ENCODE results near the gene FKBP2.

The FKBP2 gene

GRCh38 chr11:64291262-64291751, 50.4 kb downstream of the FKBP2 start, which contains the start of gene KCNK4:
KCNK4 (plus strand) TSS chr11:64291302; CDS start chr11:64293019, 1,717 bp downstream.
- Histone ChIP-seq H3K9me3 (ENCODE audit: control insufficient read depth in 1 of 2, low read length in 2 of 2) (no peaks in the 10 kb centered on the region), H3K27me3 (ENCODE audit: control insufficient read depth in 1 of 2, insufficient read depth in 2 of 2, low read length in 2 of 2) (peaks cover 39 to 52% of the 10 kb centered on the region in 2 donors), H3K4me1 (ENCODE audit: control insufficient read depth in 1 of 2, insufficient read depth in 2 of 2, low read length in 2 of 2) (peaks cover 6 to 8% of the 10 kb centered on the region in 2 donors), H3K36me3 (ENCODE audit: control insufficient read depth in 1 of 2, insufficient read depth in 2 of 2, low read length in 2 of 2) (no peaks in the 10 kb centered on the region), H3K9ac (ENCODE audit: low read depth in 1 of 2, low read length in 2 of 2) (no peak within 1 kb of the TSS), H3K4me3 (ENCODE audit: low read depth in 1 of 2, low read length in 2 of 2) (no peak within 1 kb of the TSS), H3K27ac (ENCODE audit: low read depth, low read length) (no peak within 1 kb of the TSS)

GRCh38 chr11:64291752-64292459, 51.0 kb downstream of the FKBP2 start:
- H3K4me1 ChIP-seq (ENCODE audit: control insufficient read depth in 1 of 2, insufficient read depth in 2 of 2, low read length in 2 of 2) = peaks cover 0 to 5% of the 10 kb centered on the region in 2 donors
- no peaks in the 10 kb centered on the region for H3K9me3 ChIP-seq (ENCODE audit: control insufficient read depth in 1 of 2, low read length in 2 of 2)
- H3K4me3 ChIP-seq (ENCODE audit: low read depth in 1 of 2, low read length in 2 of 2) = no peak overlapping the region
- H3K36me3 ChIP-seq (ENCODE audit: control insufficient read depth in 1 of 2, insufficient read depth in 2 of 2, low read length in 2 of 2) = no peaks in the 10 kb centered on the region
- H3K27ac ChIP-seq (ENCODE audit: low read depth, low read length) = no peak overlapping the region
- peaks cover 42 to 58% of the 10 kb centered on the region in 2 donors for H3K27me3 ChIP-seq (ENCODE audit: control insufficient read depth in 1 of 2, insufficient read depth in 2 of 2, low read length in 2 of 2)
- no peak overlapping the region for H3K9ac ChIP-seq (ENCODE audit: low read depth in 1 of 2, low read length in 2 of 2)

- Histone ChIP-seq H3K9me3 (ENCODE audit: control insufficient read depth in 1 of 2, low read length in 2 of 2) (no peaks in the 10 kb centered on the region), H3K4me1 (ENCODE audit: control insufficient read depth in 1 of 2, insufficient read depth in 2 of 2, low read length in 2 of 2) (peaks cover 5% of the 10 kb centered on the region in 2 donors), H3K9ac (ENCODE audit: low read depth in 1 of 2, low read length in 2 of 2) (no peak overlapping the region), H3K4me3 (ENCODE audit: low read depth in 1 of 2, low read length in 2 of 2) (no peak overlapping the region), H3K36me3 (ENCODE audit: control insufficient read depth in 1 of 2, insufficient read depth in 2 of 2, low read length in 2 of 2) (no peaks in the 10 kb centered on the region), H3K27me3 (ENCODE audit: control insufficient read depth in 1 of 2, insufficient read depth in 2 of 2, low read length in 2 of 2) (peaks cover 49 to 66% of the 10 kb centered on the region in 2 donors), H3K27ac (ENCODE audit: low read depth, low read length) (no peak overlapping the region)
Observed at GRCh38 chr11:64292460-64293254, 51.8 kb downstream of the FKBP2 start.

Measured in duodenal mucosa (tissue), 2 donors.